GM23338 (cell line): ENCODE measurements around the gene CST11. TPM values are rescaled to one million over a fixed set of nuclear protein-coding genes. Genes with fewer than 3 reads are reported as not detected.

ENCODE experiments used
- ATAC-seq: fragments of 200-7000 bp; cut with Tn5 transposase; 3 replicates; pipeline ENCODE4 v1.9.1; 2020
- DNase-seq: peaks from one replicate; pipeline ENCODE4 v3.0.0-alpha.2; 2015; ENCODE audit warnings: low spot score
- H2AFZ ChIP-seq: fragments of 200-600 bp; sonication (generic); 2 replicates; pipeline ENCODE4 v1.8.0; 2016; ENCODE audit warnings: antibody characterized with exemption, mild to moderate bottlenecking, moderate library complexity
- H3F3A ChIP-seq: fragments of 200-600 bp; sonication (generic); replicated peaks from 2 replicates; pipeline ENCODE4 v1.8.0; 2017; ENCODE audit warnings: antibody characterized with exemption, mixed run types, low read depth
- H3K27ac ChIP-seq: fragments of 200-600 bp; sonication (generic); 2 replicates; pipeline ENCODE4 v1.6.1; 2016; ENCODE audit warnings: low read depth
- H3K27me3 ChIP-seq: fragments of 200-600 bp; sonication (generic); 2 replicates; pipeline ENCODE4 v1.8.0; 2016; ENCODE audit warnings: mild to moderate bottlenecking, mixed run types, moderate library complexity; ENCODE audit not compliant: insufficient read depth
- H3K36me3 ChIP-seq: fragments of 200-600 bp; sonication (generic); 2 replicates; pipeline ENCODE4 v1.8.0; 2016; ENCODE audit warnings: mild to moderate bottlenecking; ENCODE audit not compliant: insufficient read depth
- H3K4me1 ChIP-seq: fragments of 200-600 bp; sonication (generic); 2 replicates; pipeline ENCODE4 v1.8.0; 2016; ENCODE audit warnings: mild to moderate bottlenecking, moderate library complexity; ENCODE audit not compliant: insufficient read depth
- H3K4me2 ChIP-seq: fragments of 200-600 bp; sonication (generic); 2 replicates; pipeline ENCODE4 v1.7.1; 2017; ENCODE audit warnings: mixed run types
- H3K4me3 ChIP-seq: fragments of 200-600 bp; sonication (generic); 2 replicates; pipeline ENCODE4 v1.6.1; 2016; ENCODE audit warnings: mixed run types
- H3K79me2 ChIP-seq: fragments of 200-600 bp; sonication (generic); replicated peaks from 2 replicates; pipeline ENCODE4 v1.8.0; 2017; ENCODE audit warnings: mild to moderate bottlenecking; ENCODE audit not compliant: insufficient read depth
- H3K9me2 ChIP-seq: fragments of 200-600 bp; sonication (generic); 2 replicates; pipeline ENCODE4 v1.8.0; 2017; ENCODE audit not compliant: insufficient read depth
- H4K20me1 ChIP-seq: fragments of 200-600 bp; sonication (generic); replicated peaks from 2 replicates; pipeline ENCODE4 v1.8.0; 2017; ENCODE audit warnings: mild to moderate bottlenecking; ENCODE audit not compliant: insufficient read depth
- H3K27ac Mint-ChIP-seq: 2 replicates; pipeline ENCODE4 v1.8.0; 2020; ENCODE audit warnings: inconsistent platforms, mild to moderate bottlenecking, moderate library complexity, mixed read lengths
- H3K27me3 Mint-ChIP-seq: 3 replicates; pipeline ENCODE4 v1.8.0; 2022; ENCODE audit warnings: low read depth, mild to moderate bottlenecking, moderate library complexity, mixed read lengths, inconsistent platforms; ENCODE audit not compliant: insufficient read depth, poor library complexity
- H3K36me3 Mint-ChIP-seq: 3 replicates; pipeline ENCODE4 v1.8.0; 2021; ENCODE audit warnings: low read depth, mild to moderate bottlenecking, inconsistent platforms, moderate library complexity, mixed read lengths
- H3K4me1 Mint-ChIP-seq: 3 replicates; pipeline ENCODE4 v1.8.0; 2020; ENCODE audit warnings: mild to moderate bottlenecking, inconsistent platforms, mixed read lengths
- H3K4me3 Mint-ChIP-seq: 3 replicates; pipeline ENCODE4 v1.8.0; 2021; ENCODE audit warnings: moderate library complexity, mild to moderate bottlenecking, inconsistent platforms, mixed read lengths
- H3K9me3 Mint-ChIP-seq: 3 replicates; pipeline ENCODE4 v1.8.0; 2020; ENCODE audit warnings: moderate library complexity, mild to moderate bottlenecking, inconsistent platforms, mixed read lengths
- CREB1 ChIP-seq: fragments of 250-450 bp; sonication (Bioruptor Pico); IDR thresholded peaks from 2 replicates; pipeline ENCODE4 v1.5.0; 2020; ENCODE audit warnings: low read depth, mild to moderate bottlenecking, moderate library complexity
- CTCF ChIP-seq, 2 experiments: fragments of 200-600 bp in 1 of 2; sonication (generic) in 1 of 2; conservative IDR thresholded peaks; 2 replicates each; pipeline versions ENCODE4 v1.5.1 to v1.6.1; 2016 to 2017; ENCODE audit warnings: antibody characterized with exemption in 2 of 2, low read depth in 2 of 2, mild to moderate bottlenecking in 2 of 2, moderate library complexity in 1 of 2
- ETS1 ChIP-seq: IDR thresholded peaks from 2 replicates; pipeline ENCODE4 v1.6.1; 2016; ENCODE audit warnings: antibody characterized with exemption
- EZH2 ChIP-seq: fragments of 200-600 bp; sonication (generic); IDR thresholded peaks from one replicate; pipeline ENCODE4 v1.8.0; 2017; ENCODE audit warnings: antibody characterized with exemption, mild to moderate bottlenecking, low read depth; ENCODE audit not compliant: unreplicated experiment
- POLR2AphosphoS5 ChIP-seq: IDR thresholded peaks from 2 replicates; pipeline ENCODE4 v1.6.1; 2016; ENCODE audit warnings: antibody characterized with exemption, low read depth
- REST ChIP-seq: IDR thresholded peaks from one replicate; pipeline ENCODE4 v1.6.1; 2018; ENCODE audit warnings: antibody characterized with exemption; ENCODE audit not compliant: unreplicated experiment
- ZNF462 ChIP-seq: fragments of 250-450 bp; sonication (Bioruptor Pico); IDR thresholded peaks from 2 replicates; pipeline ENCODE4 v1.5.0; 2020; ENCODE audit warnings: mild to moderate bottlenecking, moderate library complexity
- polyA plus RNA-seq: library from polyadenylated mRNA; unstranded; fragments of >200 nt; fragmentation: Nextera tagmentation; extraction: Ambion mirVana; gene quantifications from 2 replicates; pipeline ENCODE4 v1.2.1, GENCODE V29; 2016
- total RNA-seq: library from RNA; depleted of rRNA; stranded (reverse); fragments of >200 nt; shearing (Covaris generic); gene quantifications from 2 replicates; pipeline ENCODE4 v1.2.3, GENCODE V29; 2014

The CST11 gene
- total and polyA plus RNA-seq, 2 experiments from 2014 or later: not detected

- TF ChIP-seq REST: no peak
- TF ChIP-seq EZH2: no peak
- TF ChIP-seq CTCF (conservative IDR thresholded peaks at IDR 0.05; ENCODE audit: low read depth in 2 of 2): no peak
These were observed 27.5 kb downstream of the CST11 start (continued) for GRCh38 chr20:23425129-23425528.

- H3K4me1 ChIP-seq: peaks cover 9% of the 10 kb centered on the region
- H3K27me3 ChIP-seq: no peaks in the 10 kb centered on the region
- Mint-ChIP-seq H3K36me3 (peaks cover 8% of the 10 kb centered on the region), H3K4me1 (peaks cover 21% of the 10 kb centered on the region), H3K27ac (no peak within 1 kb of the TSS; the same call in 1 of the 2 replicates), H3K9me3 (peaks cover 7% of the 10 kb centered on the region; the same call in 2 of the 3 replicates), H3K27me3 (peaks cover 4% of the 10 kb centered on the region), H3K4me3 (peak within 1 kb of the TSS; percentile 85)
- H3K36me3 ChIP-seq: no peaks in the 10 kb centered on the region; the same call in 1 of the 2 replicates
- ATAC-seq: peak; percentile 98
- H2AFZ ChIP-seq: peak within 1 kb of the TSS; percentile 64
- H3K79me2 ChIP-seq: peaks cover 48% of the 10 kb centered on the region
- peaks cover 34% of the 10 kb centered on the region for H4K20me1 ChIP-seq
- TF ChIP-seq EZH2 (no peak), POLR2AphosphoS5 (peak; percentile 87), CREB1 (CRISPR knock-in tag) (peak; percentile 78), ZNF462 (CRISPR knock-in tag) (no peak), ETS1 (peak; percentile 91)
- peaks cover 7% of the 10 kb centered on the region for H3K9me2 ChIP-seq
- H3K4me3 ChIP-seq: peak within 1 kb of the TSS; percentile 85
- no peak within 1 kb of the TSS for H3K27ac ChIP-seq
- no peaks in the 10 kb centered on the region for H3F3A ChIP-seq
- H3K4me2 ChIP-seq: peak within 1 kb of the TSS; percentile 83
- peak; percentile 97 for DNase-seq
These were observed 31.4 kb downstream of the CST11 start, which contains the start of gene NAPB for GRCh38 chr20:23420943-23421931. NAPB (minus strand) TSS chr20:23421488; CDS start chr20:23421402, 86 bp downstream.
